Right cardiac atrium (tissue), 5 donors: ENCODE measurements around the gene KCNAB1. TPM values are rescaled to one million over a fixed set of nuclear protein-coding genes. Genes with fewer than 3 reads are reported as not detected.
A peak's percentile ranks its signal among the peaks of the same experiment; 100 is the strongest.
"Not testable (repeated sequence)": the region's sequence is repeated elsewhere in the genome, so short reads cannot be mapped to it uniquely, and the experiment has no call there.

Experiments used
- ATAC-seq, 2 donors: fragments of 200-7000 bp; cut with Tn5 transposase; one replicate each; pipeline versions ENCODE4 v1.8.0 to v1.9.1; 2020; ENCODE audit warnings: moderate library complexity in 2 of 2, mild to moderate bottlenecking in 1 of 2
- DNase-seq, 3 donors: peaks; one replicate each; pipeline ENCODE4 v3.0.0-alpha.2; 2020
- H3K27ac ChIP-seq: one replicate; pipeline ENCODE4 v1.5.1; 2013; ENCODE audit warnings: mild to moderate bottlenecking, low read length, control low read depth, moderate library complexity
- H3K27me3 ChIP-seq: one replicate; pipeline ENCODE4 v1.6.1; 2013; ENCODE audit not compliant: control insufficient read depth, insufficient read depth
- H3K4me1 ChIP-seq: one replicate; pipeline ENCODE4 v1.6.1; 2013; ENCODE audit warnings: low read length; ENCODE audit not compliant: control insufficient read depth, insufficient read depth
- H3K4me3 ChIP-seq: one replicate; pipeline ENCODE4 v1.5.1; 2013; ENCODE audit warnings: low read length, control low read depth
- H3K9me3 ChIP-seq: one replicate; pipeline ENCODE4 v1.6.1; 2013; ENCODE audit warnings: low read length; ENCODE audit not compliant: control insufficient read depth
- WGBS: extraction: QIAGEN DNeasy Blood & Tissue Kit; methylation state at CpG from one replicate; pipeline ENCODE4 v1.1.7; 2013; 5-methylcytosine and 5-hydroxymethylcytosine counted together
- intact Hi-C, 4 donors: fragments of 100-400 bp; cut with DNase I; formaldehyde crosslinking; loops; one replicate each; pipeline versions ENCODE4 v1.11.0 to v1.14.0; 2022 to 2023
- long read RNA-seq, 4 donors: library from polyadenylated mRNA; unstranded; transcript quantifications; one replicate each; pipeline ENCODE4 v2.0.0, GENCODE V29; 2020 to 2021
- polyA plus RNA-seq: library from polyadenylated mRNA; stranded (reverse); fragments of 200-250 nt; gene quantifications from one replicate; pipeline ENCODE4 v1.2.3, GENCODE V29; 2013
- total RNA-seq, 4 donors: library from RNA; stranded (reverse); fragmentation: NEBNext Ultra II Directional; extraction: Animal tissue kit (Norgen Biotek cat#: 25700); gene quantifications; one replicate each; pipeline ENCODE4 v1.2.1, GENCODE V29; 2021
- donor health status: healthy with polysubstance abuse.
- donor health status: DM: no; HTN: yes; CAD: no.
- donor health status: DM: no; HTN: no; CAD: no.
- donor health status: DM: no; HTN: yes; CAD: no; lungs with severe emphysema.
- donor health status: DM: yes; HTN: yes; CAD: no.

Gene KCNAB1
- total RNA-seq (1 to 10 TPM; 1.1 to 3.7 (median 2.2) TPM), polyA plus RNA-seq (1.6 TPM)
- long read RNA-seq, donor 1, partial matches to known transcripts, result 0 of 26 reads
- long read RNA-seq, donor 1, other reads (novel, unspliced or antisense), result 26 of 26 reads
- long read RNA-seq, donor 2, partial matches to known transcripts, result 0 of 5 reads
- long read RNA-seq, donor 2, other reads (novel, unspliced or antisense), result 5 of 5 reads
- long read RNA-seq, donor 3, full-length matches to known transcripts, result 3 of 13 reads
- long read RNA-seq, donor 3, partial matches to known transcripts, result 0 of 13 reads
- long read RNA-seq, donor 3, other reads (novel, unspliced or antisense), result 10 of 13 reads
- long read RNA-seq, donor 4, full-length matches to known transcripts, result 1 of 9 reads
- long read RNA-seq, donor 4, partial matches to known transcripts, result 0 of 9 reads
- long read RNA-seq, donor 4, other reads (novel, unspliced or antisense), result 8 of 9 reads

- no peaks in the 10 kb centered on the region for H3K9me3 ChIP-seq
- ATAC-seq (no peak), DNase-seq (peak in 1 of 3 donors; percentile 39)
- H3K27me3 ChIP-seq, result no peaks in the 10 kb centered on the region
- H3K4me1 ChIP-seq, result no peaks in the 10 kb centered on the region
- H3K27ac ChIP-seq, result no peak within 1 kb of the TSS
- intact Hi-C loops, result no loop called here
- 51% methylated on average over 19 of the region's 19 CpGs for WGBS
- no peak within 1 kb of the TSS for H3K4me3 ChIP-seq
Observed at GRCh38 chr3:156120528-156121251, at the start of gene KCNAB1. Gene KCNAB1, plus strand, starts transcription at chr3:156120578.

DNA sequence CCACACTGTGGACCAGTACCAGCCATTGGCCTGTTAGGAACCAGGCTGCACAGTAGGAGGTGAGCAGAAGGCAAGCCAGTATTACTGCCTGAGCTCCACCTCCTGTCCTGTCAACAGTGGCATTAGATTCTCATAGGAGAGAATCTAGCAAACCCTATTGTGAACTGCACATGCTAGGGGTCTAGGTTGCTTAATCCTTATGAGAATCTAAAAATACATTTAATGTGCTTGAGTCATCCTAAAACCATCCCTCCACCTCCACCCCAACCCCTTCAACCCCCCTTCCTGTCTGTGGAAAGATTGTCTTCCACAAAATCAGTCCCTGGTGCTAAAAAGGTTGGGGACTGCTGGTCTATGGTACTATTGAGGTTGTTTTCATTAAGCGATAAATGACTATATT, 49.3 kb upstream of the KCNAB1 start:
- intact Hi-C loops, result no loop called here

DNA sequence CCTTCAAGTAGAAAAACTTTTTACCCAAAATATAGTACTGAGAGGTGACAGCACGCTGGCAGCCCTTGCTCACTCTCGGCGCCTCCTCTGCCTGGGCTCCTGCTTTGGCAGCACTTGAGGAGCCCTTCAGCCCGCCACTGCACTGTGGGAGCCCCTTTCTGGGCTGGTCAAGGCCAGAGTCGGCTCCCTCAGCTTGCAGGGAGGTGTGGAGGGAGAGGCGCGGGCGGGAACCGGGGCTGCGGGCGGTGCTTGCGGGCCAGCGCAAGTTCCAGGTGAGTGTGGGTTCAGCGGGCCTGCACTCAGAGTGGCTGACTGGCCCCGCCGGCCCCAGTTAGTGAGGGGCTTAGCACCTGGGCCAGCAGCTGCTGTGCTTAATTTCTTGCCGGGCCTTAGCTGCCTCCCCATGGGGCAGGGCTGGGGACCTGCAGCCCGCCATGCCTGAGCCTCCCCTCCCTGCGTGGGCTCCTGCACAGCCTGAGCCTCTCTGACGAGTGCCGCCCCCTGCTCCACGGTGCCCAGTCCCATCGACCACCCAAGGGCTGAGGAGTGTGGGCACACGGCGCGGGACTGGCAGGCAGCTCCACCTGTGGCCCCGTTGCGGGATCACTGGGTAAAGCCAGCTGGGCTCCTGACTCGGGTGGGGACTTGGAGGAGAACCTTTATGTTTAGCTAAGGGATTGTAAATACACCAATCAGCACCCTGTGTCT, 47.3 kb upstream of the KCNAB1 start:
- H3K9me3 ChIP-seq, intact Hi-C loops, ATAC-seq: not testable (repeated sequence)

More for the DNA sequence above, 49.3 kb upstream of the KCNAB1 start:
- Histone ChIP-seq H3K4me1 (no peaks in the 10 kb centered on the region), H3K4me3 (no peak overlapping the region), H3K27ac (no peak overlapping the region), H3K27me3 (no peaks in the 10 kb centered on the region), H3K9me3 (no peaks in the 10 kb centered on the region)
- WGBS, result 97% methylated on average over 1 of the region's 1 CpG
- ATAC-seq (no peak), DNase-seq (no peak)

DNA sequence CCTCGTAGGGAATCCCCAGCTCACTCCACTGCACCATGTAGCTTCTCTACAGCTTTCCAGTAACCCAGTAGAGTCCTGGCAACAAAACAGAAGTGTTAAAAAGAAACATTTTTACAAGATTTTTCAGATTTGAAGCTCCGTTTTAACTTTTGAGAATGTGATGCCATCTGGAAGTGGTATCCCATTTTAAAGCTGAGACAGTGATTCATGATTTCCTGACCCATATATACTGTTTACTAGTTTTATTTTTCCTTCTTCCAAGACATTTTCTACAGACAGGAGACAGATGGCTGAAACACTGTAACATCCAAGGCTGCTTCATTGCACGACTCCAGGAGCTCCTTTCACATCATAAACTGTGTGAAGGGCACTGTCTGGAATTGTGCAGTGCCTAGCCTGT, 30.3 kb upstream of the KCNAB1 start:
- Histone ChIP-seq H3K9me3 (no peaks in the 10 kb centered on the region), H3K27me3 (no peaks in the 10 kb centered on the region), H3K4me3 (no peak overlapping the region), H3K27ac (no peak overlapping the region), H3K4me1 (no peaks in the 10 kb centered on the region)
- intact Hi-C loops, result no loop called here
- ATAC-seq (no peak), DNase-seq (no peak)
- 52% methylated on average over 3 of the region's 3 CpGs for WGBS

More for the DNA sequence above, 47.3 kb upstream of the KCNAB1 start:
- DNase-seq, result peak in 1 of 3 donors; percentile 37
- H3K4me3 ChIP-seq, H3K4me1 ChIP-seq, H3K27ac ChIP-seq, H3K27me3 ChIP-seq: not testable (repeated sequence)
- 96% methylated on average over 29 of the region's 29 CpGs for WGBS

DNA sequence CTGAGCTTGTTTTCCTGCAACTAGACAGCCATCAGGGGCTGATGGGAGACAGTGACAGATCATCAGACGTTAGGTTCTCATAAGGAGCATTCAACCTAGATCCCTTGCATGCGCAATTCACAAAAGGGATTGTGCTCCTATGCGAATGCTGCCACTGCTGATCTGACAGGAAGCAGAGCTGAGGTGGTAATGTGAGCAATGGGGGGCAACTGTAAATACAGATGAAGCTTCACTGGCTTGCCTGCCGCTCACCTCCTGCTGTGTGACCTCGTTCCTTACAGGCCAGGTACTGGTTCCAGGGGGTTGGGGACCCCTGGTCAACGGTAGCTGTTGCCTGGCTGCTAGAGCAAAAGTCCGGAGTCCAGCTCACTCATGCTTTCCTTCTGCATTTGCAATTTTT, 26.4 kb upstream of the KCNAB1 start:
- intact Hi-C loops, result no loop called here
- Histone ChIP-seq H3K9me3 (no peaks in the 10 kb centered on the region), H3K27ac (no peak overlapping the region), H3K27me3 (no peaks in the 10 kb centered on the region), H3K4me3 (no peak overlapping the region), H3K4me1 (no peaks in the 10 kb centered on the region)
- ATAC-seq (no peak), DNase-seq (no peak)
- 48% methylated on average over 7 of the region's 7 CpGs for WGBS

GRCh38 chr3:156094391-156094790, 26.0 kb upstream of the KCNAB1 start:
- ATAC-seq (no peak), DNase-seq (no peak)
- H3K27me3 ChIP-seq, result no peaks in the 10 kb centered on the region
- intact Hi-C loops, result no loop called here
- 82% methylated on average over 2 of the region's 2 CpGs for WGBS
- H3K9me3 ChIP-seq, result no peaks in the 10 kb centered on the region
- H3K27ac ChIP-seq, result no peak overlapping the region
- H3K4me3 ChIP-seq, result no peak overlapping the region
- no peaks in the 10 kb centered on the region for H3K4me1 ChIP-seq

DNA sequence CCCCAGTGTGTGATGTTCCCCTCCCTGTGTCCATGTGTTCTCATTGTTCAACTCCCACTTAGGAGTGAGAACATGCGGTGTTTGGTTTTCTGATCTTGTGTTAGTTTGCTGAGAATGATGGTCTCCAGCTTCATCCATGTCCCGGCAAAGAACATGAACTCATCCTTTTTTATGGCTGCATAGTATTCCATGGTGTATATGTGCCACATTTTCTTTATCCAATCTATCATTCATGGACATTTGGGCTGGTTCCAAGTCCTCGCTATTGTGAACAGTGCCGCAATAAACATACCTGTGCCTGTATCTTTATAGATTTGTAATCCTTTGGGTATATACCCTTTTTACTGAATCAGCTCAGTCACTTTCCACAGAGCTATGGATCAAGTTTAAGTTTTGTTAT, 24.7 kb upstream of the KCNAB1 start:
- not testable (repeated sequence) for ATAC-seq

GRCh38 chr3:156098437-156099035, 21.8 kb upstream of the KCNAB1 start:
- no peak overlapping the region for H3K4me3 ChIP-seq
- no peaks in the 10 kb centered on the region for H3K4me1 ChIP-seq
- intact Hi-C loops, result no loop called here
- no peaks in the 10 kb centered on the region for H3K9me3 ChIP-seq
- H3K27ac ChIP-seq, result no peak overlapping the region
- WGBS, result 93% methylated on average over 4 of the region's 4 CpGs
- ATAC-seq (no peak), DNase-seq (no peak)
- no peaks in the 10 kb centered on the region for H3K27me3 ChIP-seq

More for the DNA sequence above, 24.7 kb upstream of the KCNAB1 start:
- H3K4me3 ChIP-seq, intact Hi-C loops, H3K27ac ChIP-seq, H3K4me1 ChIP-seq, H3K9me3 ChIP-seq, H3K27me3 ChIP-seq, DNase-seq: not testable (repeated sequence)
- WGBS, result 97% methylated on average over 4 of the region's 4 CpGs

DNA sequence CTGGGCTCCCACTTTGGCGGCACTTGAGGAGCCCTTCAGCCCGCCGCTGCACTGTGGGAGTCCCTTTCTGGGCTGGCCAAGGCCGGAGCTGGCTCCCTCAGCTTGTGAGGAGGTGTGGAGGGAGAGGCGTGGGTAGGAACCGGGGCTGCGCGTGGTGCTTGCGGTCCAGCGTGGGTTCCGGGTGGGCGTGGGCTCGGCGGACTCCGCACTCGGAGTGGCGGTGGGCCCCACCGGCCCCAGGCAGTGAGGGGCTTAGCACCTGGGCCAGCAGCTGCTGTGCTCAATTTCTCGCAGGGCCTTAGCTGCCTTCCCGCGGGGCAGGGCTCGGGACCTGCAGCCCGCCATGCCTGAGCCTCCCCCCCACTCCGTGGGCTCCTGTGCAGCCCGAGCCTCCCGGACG, 21.0 kb upstream of the KCNAB1 start:
- peak in 1 of 3 donors; percentile 51 for DNase-seq
- H3K9me3 ChIP-seq, H3K4me1 ChIP-seq, H3K27ac ChIP-seq, ATAC-seq, H3K27me3 ChIP-seq, H3K4me3 ChIP-seq, intact Hi-C loops: not testable (repeated sequence)
- 95% methylated on average over 27 of the region's 27 CpGs for WGBS

DNA sequence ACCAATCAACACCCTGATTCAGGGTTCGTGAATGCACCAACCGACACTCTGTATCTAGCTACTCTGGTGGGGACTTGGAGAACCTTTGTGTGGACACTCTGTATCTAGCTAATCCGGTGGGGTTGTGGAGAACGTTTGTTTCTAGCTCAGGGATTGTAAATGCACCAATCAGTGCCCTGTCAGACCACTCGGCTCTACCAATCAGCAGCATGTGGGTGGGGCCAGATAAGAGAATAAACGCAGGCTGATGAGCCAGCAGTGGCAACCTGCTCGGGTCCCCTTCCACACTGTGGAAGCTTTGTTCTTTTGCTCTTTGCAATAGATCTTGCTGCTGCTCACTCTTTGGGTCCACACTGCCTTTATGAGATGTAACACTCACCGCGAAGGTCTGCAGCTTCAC, 20.4 kb upstream of the KCNAB1 start:
- WGBS, result 91% methylated on average over 9 of the region's 9 CpGs
- DNase-seq, H3K4me3 ChIP-seq, H3K27ac ChIP-seq, H3K9me3 ChIP-seq, ATAC-seq, H3K4me1 ChIP-seq, intact Hi-C loops, H3K27me3 ChIP-seq: not testable (repeated sequence)
